ENCODE data around the gene SOX5. TPM values are rescaled to one million over a fixed set of nuclear protein-coding genes. Genes with fewer than 3 reads are reported as not detected.

The SOX5 gene
- total and polyA plus RNA-seq, 2 of the 8 experiments (the other 6 are each of a cell fraction or from before 2014, with no cell fraction given), result 2.2 to 2.6 TPM

- TF ChIP-seq TEAD4 (IDR thresholded peaks at IDR 0.05; ENCODE audit: low read depth, low read length) (no peak), RNF2 (IDR thresholded peaks at IDR 0.05; ENCODE audit: borderline replicate concordance, low read depth, low read length, missing control alignments, poor library complexity, severe bottlenecking) (no peak), RFX5 (IDR thresholded peaks at IDR 0.05; ENCODE audit: borderline replicate concordance, low read depth, low read length) (no peak), PHF8 (conservative IDR thresholded peaks at IDR 0.05; ENCODE audit: low read depth, low read length) (no peak), TCF12 (IDR thresholded peaks at IDR 0.05; ENCODE audit: low read depth, low read length) (no peak)
- TF ChIP-seq, protein P1, sequence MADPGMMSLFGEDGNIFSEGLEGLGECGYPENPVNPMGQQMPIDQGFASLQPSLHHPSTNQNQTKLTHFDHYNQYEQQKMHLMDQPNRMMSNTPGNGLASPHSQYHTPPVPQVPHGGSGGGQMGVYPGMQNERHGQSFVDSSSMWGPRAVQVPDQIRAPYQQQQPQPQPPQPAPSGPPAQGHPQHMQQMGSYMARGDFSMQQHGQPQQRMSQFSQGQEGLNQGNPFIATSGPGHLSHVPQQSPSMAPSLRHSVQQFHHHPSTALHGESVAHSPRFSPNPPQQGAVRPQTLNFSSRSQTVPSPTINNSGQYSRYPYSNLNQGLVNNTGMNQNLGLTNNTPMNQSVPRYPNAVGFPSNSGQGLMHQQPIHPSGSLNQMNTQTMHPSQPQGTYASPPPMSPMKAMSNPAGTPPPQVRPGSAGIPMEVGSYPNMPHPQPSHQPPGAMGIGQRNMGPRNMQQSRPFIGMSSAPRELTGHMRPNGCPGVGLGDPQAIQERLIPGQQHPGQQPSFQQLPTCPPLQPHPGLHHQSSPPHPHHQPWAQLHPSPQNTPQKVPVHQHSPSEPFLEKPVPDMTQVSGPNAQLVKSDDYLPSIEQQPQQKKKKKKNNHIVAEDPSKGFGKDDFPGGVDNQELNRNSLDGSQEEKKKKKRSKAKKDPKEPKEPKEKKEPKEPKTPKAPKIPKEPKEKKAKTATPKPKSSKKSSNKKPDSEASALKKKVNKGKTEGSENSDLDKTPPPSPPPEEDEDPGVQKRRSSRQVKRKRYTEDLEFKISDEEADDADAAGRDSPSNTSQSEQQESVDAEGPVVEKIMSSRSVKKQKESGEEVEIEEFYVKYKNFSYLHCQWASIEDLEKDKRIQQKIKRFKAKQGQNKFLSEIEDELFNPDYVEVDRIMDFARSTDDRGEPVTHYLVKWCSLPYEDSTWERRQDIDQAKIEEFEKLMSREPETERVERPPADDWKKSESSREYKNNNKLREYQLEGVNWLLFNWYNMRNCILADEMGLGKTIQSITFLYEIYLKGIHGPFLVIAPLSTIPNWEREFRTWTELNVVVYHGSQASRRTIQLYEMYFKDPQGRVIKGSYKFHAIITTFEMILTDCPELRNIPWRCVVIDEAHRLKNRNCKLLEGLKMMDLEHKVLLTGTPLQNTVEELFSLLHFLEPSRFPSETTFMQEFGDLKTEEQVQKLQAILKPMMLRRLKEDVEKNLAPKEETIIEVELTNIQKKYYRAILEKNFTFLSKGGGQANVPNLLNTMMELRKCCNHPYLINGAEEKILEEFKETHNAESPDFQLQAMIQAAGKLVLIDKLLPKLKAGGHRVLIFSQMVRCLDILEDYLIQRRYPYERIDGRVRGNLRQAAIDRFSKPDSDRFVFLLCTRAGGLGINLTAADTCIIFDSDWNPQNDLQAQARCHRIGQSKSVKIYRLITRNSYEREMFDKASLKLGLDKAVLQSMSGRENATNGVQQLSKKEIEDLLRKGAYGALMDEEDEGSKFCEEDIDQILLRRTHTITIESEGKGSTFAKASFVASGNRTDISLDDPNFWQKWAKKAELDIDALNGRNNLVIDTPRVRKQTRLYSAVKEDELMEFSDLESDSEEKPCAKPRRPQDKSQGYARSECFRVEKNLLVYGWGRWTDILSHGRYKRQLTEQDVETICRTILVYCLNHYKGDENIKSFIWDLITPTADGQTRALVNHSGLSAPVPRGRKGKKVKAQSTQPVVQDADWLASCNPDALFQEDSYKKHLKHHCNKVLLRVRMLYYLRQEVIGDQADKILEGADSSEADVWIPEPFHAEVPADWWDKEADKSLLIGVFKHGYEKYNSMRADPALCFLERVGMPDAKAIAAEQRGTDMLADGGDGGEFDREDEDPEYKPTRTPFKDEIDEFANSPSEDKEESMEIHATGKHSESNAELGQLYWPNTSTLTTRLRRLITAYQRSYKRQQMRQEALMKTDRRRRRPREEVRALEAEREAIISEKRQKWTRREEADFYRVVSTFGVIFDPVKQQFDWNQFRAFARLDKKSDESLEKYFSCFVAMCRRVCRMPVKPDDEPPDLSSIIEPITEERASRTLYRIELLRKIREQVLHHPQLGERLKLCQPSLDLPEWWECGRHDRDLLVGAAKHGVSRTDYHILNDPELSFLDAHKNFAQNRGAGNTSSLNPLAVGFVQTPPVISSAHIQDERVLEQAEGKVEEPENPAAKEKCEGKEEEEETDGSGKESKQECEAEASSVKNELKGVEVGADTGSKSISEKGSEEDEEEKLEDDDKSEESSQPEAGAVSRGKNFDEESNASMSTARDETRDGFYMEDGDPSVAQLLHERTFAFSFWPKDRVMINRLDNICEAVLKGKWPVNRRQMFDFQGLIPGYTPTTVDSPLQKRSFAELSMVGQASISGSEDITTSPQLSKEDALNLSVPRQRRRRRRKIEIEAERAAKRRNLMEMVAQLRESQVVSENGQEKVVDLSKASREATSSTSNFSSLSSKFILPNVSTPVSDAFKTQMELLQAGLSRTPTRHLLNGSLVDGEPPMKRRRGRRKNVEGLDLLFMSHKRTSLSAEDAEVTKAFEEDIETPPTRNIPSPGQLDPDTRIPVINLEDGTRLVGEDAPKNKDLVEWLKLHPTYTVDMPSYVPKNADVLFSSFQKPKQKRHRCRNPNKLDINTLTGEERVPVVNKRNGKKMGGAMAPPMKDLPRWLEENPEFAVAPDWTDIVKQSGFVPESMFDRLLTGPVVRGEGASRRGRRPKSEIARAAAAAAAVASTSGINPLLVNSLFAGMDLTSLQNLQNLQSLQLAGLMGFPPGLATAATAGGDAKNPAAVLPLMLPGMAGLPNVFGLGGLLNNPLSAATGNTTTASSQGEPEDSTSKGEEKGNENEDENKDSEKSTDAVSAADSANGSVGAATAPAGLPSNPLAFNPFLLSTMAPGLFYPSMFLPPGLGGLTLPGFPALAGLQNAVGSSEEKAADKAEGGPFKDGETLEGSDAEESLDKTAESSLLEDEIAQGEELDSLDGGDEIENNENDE (IDR thresholded peaks at IDR 0.05; ENCODE audit: insufficient replicate concordance, low read length), result no peak
These were observed 254.6 kb downstream of the SOX5 start (continued) for GRCh38 chr12:23694920-23695319.
